COLO668 (cell line): Measurements from ENCODE around the gene C17orf58.
"Not testable (repeated sequence)": the region's sequence is repeated elsewhere in the genome, so short reads cannot be mapped to it uniquely, and the experiment has no call there.

Experiments
- DNase-seq: peaks from one replicate; lab custom pipeline; 2025; ENCODE audit not compliant: unreplicated experiment; lab: John Stamatoyannopoulos, UW

The C17orf58 gene

GRCh38 chr17:67962156-67962555 is 34.1 kb downstream of the C17orf58 start:
- not testable (repeated sequence) for DNase-seq

GRCh38 chr17:67960276-67960675 is 36.0 kb downstream of the C17orf58 start:
- DNase-seq: not testable (repeated sequence)

GRCh38 chr17:67959510-67959909 is 36.8 kb downstream of the C17orf58 start:
- DNase-seq: no peak

GRCh38 chr17:67950945-67951344 is 45.3 kb downstream of the C17orf58 start:
- DNase-seq: no peak

- DNase-seq: no peak
These were observed 48.9 kb downstream of the C17orf58 start for GRCh38 chr17:67947325-67947813.

GRCh38 chr17:67946513-67946912 is 49.8 kb downstream of the C17orf58 start:
- no peak for DNase-seq

GRCh38 chr17:67944035-67944434 is 52.2 kb downstream of the C17orf58 start:
- DNase-seq: no peak

GRCh38 chr17:67942810-67943209 is 53.5 kb downstream of the C17orf58 start:
- DNase-seq: no peak
